DND-41 (cell line): Measurements from ENCODE around the gene MKNK1.

Source experiments
- EZH2 ChIP-seq: IDR thresholded peaks from 3 replicates; pipeline ENCODE4 v1.6.1; 2012; ENCODE audit warnings: borderline replicate concordance, low read depth, mild to moderate bottlenecking, moderate library complexity, low read length, inconsistent platforms; ENCODE audit not compliant: severe bottlenecking
- TF ChIP-seq, protein P1 (sequence below): IDR thresholded peaks from 2 replicates; pipeline ENCODE4 v1.5.1; 2012; ENCODE audit warnings: borderline replicate concordance, low read length, moderate library complexity, mild to moderate bottlenecking; ENCODE audit not compliant: poor library complexity, severe bottlenecking; ENCODE audit errors: extremely low read depth

DNA sequence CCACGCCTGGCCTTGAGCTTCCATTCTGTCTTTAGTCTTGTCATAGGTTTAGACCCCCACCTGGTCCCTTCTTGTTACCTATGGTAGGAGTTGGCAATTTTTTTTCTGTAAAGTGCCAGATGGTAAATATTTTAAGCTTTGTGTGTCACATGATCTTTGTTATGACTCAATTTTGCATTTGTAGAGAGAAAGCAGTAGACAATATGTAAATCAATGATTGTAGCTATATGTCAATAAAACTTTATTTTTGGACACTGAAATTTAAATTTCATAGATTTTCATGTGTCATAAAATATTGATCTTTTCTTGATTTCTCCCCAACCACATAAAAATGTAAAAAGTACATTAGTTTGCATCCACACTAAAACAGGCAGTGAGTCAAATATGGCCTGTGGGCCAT is 8.0 kb downstream of the MKNK1 start:
- TF ChIP-seq, protein P1, sequence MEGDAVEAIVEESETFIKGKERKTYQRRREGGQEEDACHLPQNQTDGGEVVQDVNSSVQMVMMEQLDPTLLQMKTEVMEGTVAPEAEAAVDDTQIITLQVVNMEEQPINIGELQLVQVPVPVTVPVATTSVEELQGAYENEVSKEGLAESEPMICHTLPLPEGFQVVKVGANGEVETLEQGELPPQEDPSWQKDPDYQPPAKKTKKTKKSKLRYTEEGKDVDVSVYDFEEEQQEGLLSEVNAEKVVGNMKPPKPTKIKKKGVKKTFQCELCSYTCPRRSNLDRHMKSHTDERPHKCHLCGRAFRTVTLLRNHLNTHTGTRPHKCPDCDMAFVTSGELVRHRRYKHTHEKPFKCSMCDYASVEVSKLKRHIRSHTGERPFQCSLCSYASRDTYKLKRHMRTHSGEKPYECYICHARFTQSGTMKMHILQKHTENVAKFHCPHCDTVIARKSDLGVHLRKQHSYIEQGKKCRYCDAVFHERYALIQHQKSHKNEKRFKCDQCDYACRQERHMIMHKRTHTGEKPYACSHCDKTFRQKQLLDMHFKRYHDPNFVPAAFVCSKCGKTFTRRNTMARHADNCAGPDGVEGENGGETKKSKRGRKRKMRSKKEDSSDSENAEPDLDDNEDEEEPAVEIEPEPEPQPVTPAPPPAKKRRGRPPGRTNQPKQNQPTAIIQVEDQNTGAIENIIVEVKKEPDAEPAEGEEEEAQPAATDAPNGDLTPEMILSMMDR = no peak
- TF ChIP-seq EZH2 = no peak
